Measurements from ENCODE around the gene AGAP2.
"Not testable (repeated sequence)": the region's sequence is repeated elsewhere in the genome, so short reads cannot be mapped to it uniquely, and the experiment has no call there.

Gene AGAP2

GRCh38 chr12:57776247-57776587, 37.7 kb upstream of the AGAP2 start:
- H3K27ac ChIP-seq (ENCODE audit: low read length): no peak overlapping the region
- H3K9me3 ChIP-seq (ENCODE audit: insufficient read depth, low read depth, low read length): no peaks in the 10 kb centered on the region
- H3K36me3 ChIP-seq (ENCODE audit: insufficient read depth, low read depth, low read length): no peaks in the 10 kb centered on the region
- H3K27me3 ChIP-seq (ENCODE audit: insufficient read depth, low read length): peaks cover 10% of the 10 kb centered on the region; the same call in 1 of the 2 replicates
- H3K4me3 ChIP-seq (ENCODE audit: low read length): no peak overlapping the region
- no peaks in the 10 kb centered on the region for H3K4me1 ChIP-seq (ENCODE audit: insufficient read depth, low read length)
- H3K9ac ChIP-seq (ENCODE audit: low read depth, low read length): no peak overlapping the region

GRCh38 chr12:57775563-57776246, 37.2 kb upstream of the AGAP2 start:
- Histone ChIP-seq H3K9me3 (ENCODE audit: insufficient read depth, low read depth, low read length) (no peaks in the 10 kb centered on the region), H3K9ac (ENCODE audit: low read depth, low read length) (no peak overlapping the region), H3K4me3 (ENCODE audit: low read length) (no peak overlapping the region), H3K27me3 (ENCODE audit: insufficient read depth, low read length) (peaks cover 10% of the 10 kb centered on the region; the same call in 1 of the 2 replicates), H3K36me3 (ENCODE audit: insufficient read depth, low read depth, low read length) (peaks cover 4% of the 10 kb centered on the region; the same call in 1 of the 2 replicates), H3K27ac (ENCODE audit: low read length) (no peak overlapping the region), H3K4me1 (ENCODE audit: insufficient read depth, low read length) (no peaks in the 10 kb centered on the region)

GRCh38 chr12:57775044-57775443, 36.5 kb upstream of the AGAP2 start:
- Histone ChIP-seq H3K4me3 (ENCODE audit: low read length) (no peak overlapping the region), H3K9ac (ENCODE audit: low read depth, low read length) (no peak overlapping the region), H3K27me3 (ENCODE audit: insufficient read depth, low read length) (peaks cover 10% of the 10 kb centered on the region; the same call in 1 of the 2 replicates), H3K9me3 (ENCODE audit: insufficient read depth, low read depth, low read length) (no peaks in the 10 kb centered on the region), H3K4me1 (ENCODE audit: insufficient read depth, low read length) (no peaks in the 10 kb centered on the region), H3K36me3 (ENCODE audit: insufficient read depth, low read depth, low read length) (peaks cover 10% of the 10 kb centered on the region), H3K27ac (ENCODE audit: low read length) (no peak overlapping the region)

- H3K9me3 ChIP-seq (ENCODE audit: insufficient read depth, low read depth, low read length); H3K9ac ChIP-seq (ENCODE audit: low read depth, low read length); H3K27ac ChIP-seq (ENCODE audit: low read length); H3K27me3 ChIP-seq (ENCODE audit: insufficient read depth, low read length); H3K4me3 ChIP-seq (ENCODE audit: low read length); H3K4me1 ChIP-seq (ENCODE audit: insufficient read depth, low read length): not testable (repeated sequence)
- peaks cover 14% of the 10 kb centered on the region for H3K36me3 ChIP-seq (ENCODE audit: insufficient read depth, low read depth, low read length)
These were observed 36.1 kb upstream of the AGAP2 start for GRCh38 chr12:57774634-57775033.

- Histone ChIP-seq H3K36me3 (ENCODE audit: insufficient read depth, low read depth, low read length) (peaks cover 34% of the 10 kb centered on the region), H3K4me1 (ENCODE audit: insufficient read depth, low read length) (no peaks in the 10 kb centered on the region; the same call in 1 of the 2 replicates), H3K9me3 (ENCODE audit: insufficient read depth, low read depth, low read length) (no peaks in the 10 kb centered on the region), H3K27me3 (ENCODE audit: insufficient read depth, low read length) (peaks cover 13% of the 10 kb centered on the region), H3K9ac (ENCODE audit: low read depth, low read length) (peak within 1 kb of the TSS; percentile 99), H3K27ac (ENCODE audit: low read length) (peak within 1 kb of the TSS; percentile 70), H3K4me3 (ENCODE audit: low read length) (peak within 1 kb of the TSS; percentile 99)
These were observed 34.1 kb upstream of the AGAP2 start, which contains the start of gene EEF1AKMT3 for GRCh38 chr12:57772429-57773322. EEF1AKMT3 (plus strand) TSS chr12:57772614; CDS start chr12:57772725, 111 bp downstream.

GRCh38 chr12:57771873-57772428, 33.4 kb upstream of the AGAP2 start, which contains the start of gene METTL1:
METTL1 (minus strand) TSS chr12:57772105; CDS start chr12:57772083, 22 bp downstream.
- Histone ChIP-seq H3K27ac (ENCODE audit: low read length) (peak within 1 kb of the TSS; percentile 70), H3K4me1 (ENCODE audit: insufficient read depth, low read length) (peaks cover 4% of the 10 kb centered on the region; the same call in 1 of the 2 replicates), H3K4me3 (ENCODE audit: low read length) (peak within 1 kb of the TSS; percentile 99), H3K36me3 (ENCODE audit: insufficient read depth, low read depth, low read length) (peaks cover 34% of the 10 kb centered on the region), H3K27me3 (ENCODE audit: insufficient read depth, low read length) (peaks cover 21% of the 10 kb centered on the region), H3K9me3 (ENCODE audit: insufficient read depth, low read depth, low read length) (no peaks in the 10 kb centered on the region), H3K9ac (ENCODE audit: low read depth, low read length) (peak within 1 kb of the TSS; percentile 99)

GRCh38 chr12:57771236-57771872, 32.8 kb upstream of the AGAP2 start:
- H3K9ac ChIP-seq (ENCODE audit: low read depth, low read length): peak overlapping the region; percentile 99
- H3K9me3 ChIP-seq (ENCODE audit: insufficient read depth, low read depth, low read length): no peaks in the 10 kb centered on the region
- H3K36me3 ChIP-seq (ENCODE audit: insufficient read depth, low read depth, low read length): peaks cover 34% of the 10 kb centered on the region
- peaks cover 5% of the 10 kb centered on the region; the same call in 1 of the 2 replicates for H3K4me1 ChIP-seq (ENCODE audit: insufficient read depth, low read length)
- H3K4me3 ChIP-seq (ENCODE audit: low read length): peak overlapping the region; percentile 99
- peaks cover 26% of the 10 kb centered on the region for H3K27me3 ChIP-seq (ENCODE audit: insufficient read depth, low read length)
- peak overlapping the region; percentile 70 for H3K27ac ChIP-seq (ENCODE audit: low read length)

- Histone ChIP-seq H3K9me3 (ENCODE audit: insufficient read depth, low read depth, low read length) (no peaks in the 10 kb centered on the region), H3K4me3 (ENCODE audit: low read length) (peak overlapping the region; percentile 99; the same call in 1 of the 2 replicates), H3K4me1 (ENCODE audit: insufficient read depth, low read length) (peaks cover 9% of the 10 kb centered on the region; the same call in 1 of the 2 replicates), H3K9ac (ENCODE audit: low read depth, low read length) (no peak overlapping the region), H3K27me3 (ENCODE audit: insufficient read depth, low read length) (peaks cover 33% of the 10 kb centered on the region), H3K36me3 (ENCODE audit: insufficient read depth, low read depth, low read length) (peaks cover 34% of the 10 kb centered on the region), H3K27ac (ENCODE audit: low read length) (no peak overlapping the region)
These were observed 32.2 kb upstream of the AGAP2 start for GRCh38 chr12:57770734-57771133.

GRCh38 chr12:57769594-57769993, 31.1 kb upstream of the AGAP2 start:
- Histone ChIP-seq H3K4me1 (ENCODE audit: insufficient read depth, low read length) (peaks cover 9% of the 10 kb centered on the region; the same call in 1 of the 2 replicates), H3K27ac (ENCODE audit: low read length) (no peak overlapping the region), H3K36me3 (ENCODE audit: insufficient read depth, low read depth, low read length) (peaks cover 34% of the 10 kb centered on the region), H3K27me3 (ENCODE audit: insufficient read depth, low read length) (peaks cover 44% of the 10 kb centered on the region), H3K4me3 (ENCODE audit: low read length) (no peak overlapping the region), H3K9ac (ENCODE audit: low read depth, low read length) (no peak overlapping the region), H3K9me3 (ENCODE audit: insufficient read depth, low read depth, low read length) (no peaks in the 10 kb centered on the region)

- no peak overlapping the region for H3K27ac ChIP-seq (ENCODE audit: low read length)
- H3K36me3 ChIP-seq (ENCODE audit: insufficient read depth, low read depth, low read length): peaks cover 34% of the 10 kb centered on the region
- no peak overlapping the region for H3K4me3 ChIP-seq (ENCODE audit: low read length)
- H3K27me3 ChIP-seq (ENCODE audit: insufficient read depth, low read length): peaks cover 53% of the 10 kb centered on the region
- H3K9me3 ChIP-seq (ENCODE audit: insufficient read depth, low read depth, low read length): no peaks in the 10 kb centered on the region
- H3K9ac ChIP-seq (ENCODE audit: low read depth, low read length): no peak overlapping the region; the same call in 1 of the 2 replicates
- peaks cover 9% of the 10 kb centered on the region; the same call in 1 of the 2 replicates for H3K4me1 ChIP-seq (ENCODE audit: insufficient read depth, low read length)
These were observed 29.3 kb upstream of the AGAP2 start for GRCh38 chr12:57767876-57768275.

GRCh38 chr12:57767305-57767698, 28.8 kb upstream of the AGAP2 start:
- Histone ChIP-seq H3K4me3 (ENCODE audit: low read length) (peak overlapping the region; percentile 82; the same call in 1 of the 2 replicates), H3K27me3 (ENCODE audit: insufficient read depth, low read length) (peaks cover 57% of the 10 kb centered on the region), H3K9ac (ENCODE audit: low read depth, low read length) (peak overlapping the region; percentile 33; the same call in 1 of the 2 replicates), H3K4me1 (ENCODE audit: insufficient read depth, low read length) (peaks cover 9% of the 10 kb centered on the region; the same call in 1 of the 2 replicates), H3K9me3 (ENCODE audit: insufficient read depth, low read depth, low read length) (no peaks in the 10 kb centered on the region), H3K36me3 (ENCODE audit: insufficient read depth, low read depth, low read length) (peaks cover 34% of the 10 kb centered on the region), H3K27ac (ENCODE audit: low read length) (no peak overlapping the region)
